NAMALWA (cell line): ENCODE measurements around the gene SNED1.

Experiments
- DNase-seq: peaks from one replicate; pipeline ENCODE4 v3.0.0-alpha.2; 2015; ENCODE audit warnings: low spot score

Gene SNED1

DNA sequence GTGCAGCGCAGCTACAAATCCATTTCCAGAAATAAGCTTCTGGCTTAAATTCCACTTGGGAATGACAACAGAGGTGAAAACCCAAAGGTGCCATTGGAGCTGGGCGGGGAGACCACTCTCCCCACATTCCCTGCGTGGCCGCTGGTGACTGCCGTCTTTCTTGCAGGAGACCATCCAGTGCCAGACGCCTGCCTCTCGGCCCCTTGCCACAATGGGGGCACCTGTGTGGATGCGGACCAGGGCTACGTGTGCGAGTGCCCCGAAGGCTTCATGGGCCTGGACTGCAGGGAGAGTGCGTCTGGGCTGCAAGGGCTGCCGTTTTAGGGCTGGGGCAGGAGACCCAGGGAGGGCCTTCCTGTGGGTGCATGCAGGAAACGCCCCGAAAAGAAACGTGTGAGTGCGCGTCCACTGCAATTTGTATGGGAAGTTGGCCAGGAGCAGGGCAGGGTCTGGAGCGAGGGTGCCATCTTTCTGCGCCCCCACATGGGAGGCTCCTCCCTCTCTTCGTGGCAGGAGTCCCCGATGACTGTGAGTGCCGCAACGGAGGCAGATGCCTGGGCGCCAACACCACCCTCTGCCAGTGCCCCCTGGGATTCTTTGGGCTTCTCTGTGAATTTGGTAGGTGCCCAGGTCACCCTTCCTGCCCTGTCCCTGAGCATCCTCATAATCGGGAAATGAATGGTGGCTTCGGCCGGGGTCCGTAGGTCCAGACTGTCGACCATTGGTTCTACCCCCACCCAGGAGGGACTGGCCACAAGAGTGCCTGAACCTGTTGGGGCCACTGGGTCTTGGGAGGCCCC is 49.9 kb downstream of the SNED1 start:
- DNase-seq: no peak

- no peak for DNase-seq
These were observed 50.5 kb downstream of the SNED1 start for GRCh38 chr2:241048949-241049343.

DNA sequence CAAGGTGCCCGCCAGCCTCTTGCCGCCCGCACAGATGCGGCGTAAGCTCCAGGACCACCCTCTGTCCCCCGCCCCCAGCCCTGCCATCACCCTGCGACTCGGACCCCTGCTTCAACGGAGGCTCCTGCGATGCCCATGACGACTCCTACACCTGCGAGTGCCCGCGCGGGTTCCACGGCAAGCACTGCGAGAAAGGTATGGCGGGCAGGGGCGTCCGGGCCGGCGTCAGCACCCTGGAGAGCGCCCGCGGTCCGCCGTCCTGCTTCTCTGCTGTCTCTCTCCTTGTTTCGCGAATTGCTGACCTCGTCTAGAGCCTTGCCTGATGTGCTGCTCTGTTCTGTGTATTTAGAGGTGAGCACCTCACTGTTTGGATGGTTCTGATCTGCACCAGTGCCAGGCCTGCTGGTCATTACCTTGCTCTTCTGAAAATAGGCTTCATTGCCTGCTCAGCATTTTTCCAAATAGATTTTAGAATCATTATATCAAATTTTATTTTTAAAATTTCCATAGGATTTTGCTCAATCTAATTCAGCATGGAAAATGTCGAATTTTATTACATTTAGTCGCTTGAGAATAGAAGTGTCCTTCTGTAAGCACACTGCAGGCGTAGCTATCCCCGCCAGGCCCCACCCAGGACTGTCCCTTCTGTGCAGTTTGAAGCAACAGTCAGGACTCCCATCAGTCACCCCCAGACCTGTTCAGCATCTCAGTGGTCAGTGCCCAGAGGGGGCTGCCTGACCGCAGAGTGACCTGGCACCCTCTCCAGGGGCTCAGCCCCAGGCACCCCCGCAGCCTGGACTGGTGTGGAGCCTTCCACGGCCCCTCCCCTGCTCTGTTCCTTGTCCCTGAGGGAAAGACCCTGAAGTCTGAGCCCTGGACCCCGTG is 51.6 kb downstream of the SNED1 start:
- DNase-seq: no peak

- no peak for DNase-seq
These were observed 52.5 kb downstream of the SNED1 start for GRCh38 chr2:241050624-241051577.

- DNase-seq: no peak
These were observed 53.4 kb downstream of the SNED1 start for GRCh38 chr2:241051578-241052487.

- no peak for DNase-seq
These were observed 54.4 kb downstream of the SNED1 start for GRCh38 chr2:241052677-241053360.

- DNase-seq: no peak
These were observed 55.3 kb downstream of the SNED1 start for GRCh38 chr2:241053576-241054251.

DNA sequence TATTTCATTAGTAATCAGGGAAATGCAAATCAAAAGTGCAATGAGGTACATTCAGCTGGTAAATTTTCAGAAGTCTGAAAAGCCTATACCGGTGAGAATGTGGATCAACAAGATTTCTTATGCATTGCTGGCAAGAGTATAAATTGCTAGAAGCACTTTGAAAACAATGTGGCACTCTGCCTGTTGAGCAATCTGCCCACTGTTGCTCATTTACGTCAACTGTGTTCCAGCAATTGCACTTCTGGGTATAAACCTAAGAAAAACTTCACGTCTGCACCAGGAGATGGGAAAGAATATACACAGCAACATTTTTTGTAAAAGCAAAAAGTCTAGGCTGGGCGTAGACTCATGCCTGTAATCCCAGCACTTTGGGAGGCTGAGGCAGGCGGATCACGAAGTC is 62.9 kb downstream of the SNED1 start:
- DNase-seq: no peak

DNA sequence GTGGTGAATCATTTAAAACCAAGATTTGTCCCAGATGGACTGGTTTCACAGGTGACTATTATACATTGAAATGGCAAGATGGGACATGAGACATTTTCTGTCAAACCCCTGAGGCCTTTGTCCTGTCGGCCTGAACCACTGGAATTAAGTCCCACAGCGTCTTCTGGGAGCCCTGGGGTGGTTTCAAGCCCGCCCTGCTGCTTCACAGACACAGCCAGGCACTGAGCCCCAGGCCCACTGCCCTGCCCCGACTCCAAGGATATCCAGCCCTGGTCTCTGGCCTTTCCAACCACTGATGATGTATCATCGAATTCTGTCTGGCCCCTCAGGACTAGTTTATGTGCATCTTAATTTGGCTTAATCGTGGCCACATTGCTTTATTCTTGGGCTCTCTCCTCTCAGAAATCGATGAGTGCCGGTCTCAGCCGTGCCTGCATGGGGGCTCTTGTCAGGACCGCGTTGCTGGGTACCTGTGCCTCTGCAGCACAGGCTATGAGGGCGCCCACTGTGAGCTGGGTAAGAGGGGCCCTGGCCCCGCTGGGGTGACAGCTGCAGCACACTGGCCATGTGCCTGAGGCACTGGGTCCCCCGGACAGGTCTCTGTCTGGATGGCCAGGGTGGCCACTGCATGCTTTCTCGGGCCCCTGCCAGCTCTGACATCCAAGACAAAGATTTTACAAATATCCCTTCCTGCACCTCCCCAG is 64.1 kb downstream of the SNED1 start:
- DNase-seq: no peak

GRCh38 chr2:241063093-241063551 is 64.7 kb downstream of the SNED1 start:
- DNase-seq: no peak

DNA sequence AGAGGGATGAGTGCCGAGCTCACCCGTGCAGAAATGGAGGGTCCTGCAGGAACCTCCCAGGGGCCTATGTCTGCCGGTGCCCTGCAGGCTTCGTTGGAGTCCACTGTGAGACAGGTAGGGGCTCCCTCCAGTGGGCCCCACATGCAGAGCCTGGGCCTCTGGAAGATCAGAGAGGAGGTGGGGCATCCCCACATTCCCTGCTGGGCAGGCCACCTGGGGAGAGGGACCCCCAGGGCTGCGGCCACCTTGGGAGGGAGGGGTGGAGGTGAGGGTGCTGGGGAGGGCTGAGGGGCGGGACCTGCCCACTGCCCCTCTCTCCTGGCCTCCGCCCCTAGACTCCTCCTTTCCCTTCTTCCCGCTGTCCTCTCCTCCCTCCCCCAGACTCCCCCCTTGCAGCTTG is 65.2 kb downstream of the SNED1 start:
- no peak for DNase-seq

DNA sequence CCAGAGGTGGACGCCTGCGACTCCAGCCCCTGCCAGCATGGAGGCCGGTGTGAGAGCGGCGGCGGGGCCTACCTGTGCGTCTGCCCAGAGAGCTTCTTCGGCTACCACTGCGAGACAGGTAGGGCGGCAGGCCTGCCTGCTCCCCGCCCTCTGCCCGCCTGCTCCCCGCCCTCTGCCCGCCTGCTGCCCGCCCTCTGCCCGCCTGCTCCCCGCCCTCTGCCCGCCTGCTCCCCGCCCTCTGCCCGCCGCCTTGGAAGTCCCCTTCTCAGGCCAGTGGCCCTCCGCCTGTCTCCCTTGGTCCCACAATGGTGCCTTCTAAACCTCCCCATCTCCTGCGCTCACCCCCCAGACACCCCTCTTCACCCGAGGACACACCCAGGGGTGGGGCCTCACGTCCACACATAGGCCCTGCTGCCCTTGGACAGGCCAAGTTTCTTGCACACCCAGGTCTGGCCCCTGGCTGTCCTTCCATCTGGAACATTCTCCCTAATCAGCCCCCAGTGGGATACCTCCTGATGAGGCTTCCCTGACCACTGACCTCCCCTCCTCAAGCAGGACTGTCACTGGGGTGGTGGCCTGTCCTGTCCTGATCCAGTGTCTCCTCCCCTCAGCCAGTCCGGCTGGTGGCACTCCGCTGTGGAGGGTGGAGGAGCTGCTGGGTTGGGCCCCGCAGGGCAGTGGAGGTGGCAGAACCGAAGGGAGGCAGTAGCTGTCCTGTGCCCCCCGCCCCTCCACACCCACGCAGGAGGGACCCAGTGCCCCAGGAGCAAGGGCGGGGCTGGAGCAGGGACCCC is 65.8 kb downstream of the SNED1 start:
- DNase-seq: no peak

GRCh38 chr2:241064802-241065354 is 66.5 kb downstream of the SNED1 start:
- no peak for DNase-seq

- DNase-seq: no peak
These were observed 67.0 kb downstream of the SNED1 start for GRCh38 chr2:241065355-241065803.

DNA sequence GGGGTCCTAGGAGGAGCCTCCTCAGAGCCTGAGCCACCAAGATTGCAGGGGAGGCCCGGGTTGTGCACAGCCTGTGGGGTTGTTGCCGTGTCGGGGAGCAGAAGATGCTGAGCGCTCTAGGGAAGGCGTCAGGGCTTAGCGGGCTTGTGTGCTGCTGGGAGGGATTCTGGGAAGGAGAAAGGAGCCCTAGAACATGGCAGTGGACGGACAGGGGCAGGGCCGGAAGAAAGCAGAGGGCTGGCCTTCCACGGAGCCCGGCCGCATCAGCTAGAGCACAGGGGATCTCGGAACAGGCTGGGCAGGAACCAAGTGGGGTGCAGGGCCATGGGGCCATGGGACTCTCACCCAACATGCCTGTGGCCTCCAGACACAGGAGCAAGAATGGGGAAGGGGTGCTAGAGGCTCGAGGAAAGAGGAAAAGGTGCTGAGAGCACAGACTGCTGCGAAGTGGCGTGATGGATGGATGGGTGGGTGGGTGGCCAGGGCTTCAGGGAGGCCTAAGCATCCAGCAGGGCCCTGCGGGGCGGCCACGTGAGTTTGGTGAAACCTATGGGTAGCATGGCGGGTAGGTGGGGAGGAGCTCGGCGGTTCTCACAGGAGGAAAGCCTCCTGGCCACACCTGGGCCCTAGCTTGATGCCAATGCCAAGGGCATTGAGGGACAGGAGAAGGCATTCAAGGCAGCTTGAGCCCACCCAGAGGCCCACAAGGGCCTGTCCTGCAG is 67.9 kb downstream of the SNED1 start:
- DNase-seq: no peak

DNA sequence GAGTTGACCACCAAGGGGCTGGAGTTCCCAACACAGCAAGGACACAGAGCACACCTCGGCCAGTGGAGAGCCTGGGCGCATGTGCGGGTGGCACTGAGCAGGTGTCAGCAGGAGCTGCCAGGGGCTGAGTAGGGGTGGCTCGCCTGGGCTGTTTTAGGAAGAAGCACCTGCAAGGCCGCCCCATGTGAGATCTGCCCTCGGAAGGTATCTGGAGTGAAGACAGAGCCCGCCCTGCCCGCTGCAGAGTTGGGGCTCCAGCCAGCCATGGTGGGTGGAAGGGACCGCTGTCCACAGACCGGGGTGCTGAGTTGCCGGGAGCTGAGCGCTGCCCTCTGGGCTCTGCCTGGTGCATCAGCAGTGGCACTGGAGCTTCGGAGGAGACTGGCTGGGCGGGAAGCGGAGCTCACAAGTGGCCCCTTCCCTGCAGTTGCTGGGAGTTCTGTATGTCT is 68.5 kb downstream of the SNED1 start:
- no peak for DNase-seq

GRCh38 chr2:241067501-241068135 is 69.2 kb downstream of the SNED1 start:
- no peak for DNase-seq
